ENCODE measurements around the gene GDAP1L1.

- TF ChIP-seq CTCF (conservative IDR thresholded peaks at IDR 0.05) = no peak
- no peak for TF ChIP-seq ZFX (IDR thresholded peaks at IDR 0.05)
These were observed 81.3 kb downstream of the GDAP1L1 start for GRCh38 chr20:44328428-44328827.
